Measurements from ENCODE around the gene TMEM200A. TPM values are rescaled to one million over a fixed set of nuclear protein-coding genes. Genes with fewer than 3 reads are reported as not detected.

The TMEM200A gene
- total and polyA plus RNA-seq, 2 of the 8 experiments (the other 6 are each of a cell fraction or from before 2014, with no cell fraction given) = 6.2 to 13.9 TPM

- Histone ChIP-seq H2BK12ac (ENCODE audit: low read depth, low read length) (no peak overlapping the region), H3K4me1 (replicated peaks in 1 of 4; ENCODE audit: control insufficient read depth in 3 of 4, insufficient read depth in 4 of 4, low read length in 3 of 4) (peaks cover 2 to 5% (median 5%) of the 10 kb centered on the region in 4 experiments; a peak in 6 of 7 replicates), H3K14ac (ENCODE audit: insufficient read length) (no peak overlapping the region), H3K27ac (ENCODE audit: low read depth, low read length) (no peak overlapping the region), H2AFZ (ENCODE audit: low read length) (no peak overlapping the region), H3K4ac (replicated peaks; ENCODE audit: insufficient read length, low read depth, low read length) (no peak overlapping the region), H3K4me3 (ENCODE audit: extremely low read depth in 1 of 4, insufficient read depth in 2 of 4, low read depth in 3 of 4, low read length in 4 of 4) (no peak overlapping the region), H3K79me2 (ENCODE audit: control insufficient read depth in 1 of 2, insufficient read depth in 2 of 2, low read length in 2 of 2) (no peaks in the 10 kb centered on the region), H3K23ac (ENCODE audit: insufficient read length) (no peak overlapping the region), H3K4me2 (ENCODE audit: insufficient read depth in 1 of 2, low read depth in 2 of 2, low read length in 2 of 2) (no peak overlapping the region), H2BK5ac (ENCODE audit: low read depth, low read length) (no peak overlapping the region), H2BK20ac (ENCODE audit: low read length) (no peak overlapping the region), H2AK5ac (ENCODE audit: low read depth, low read length) (no peak overlapping the region), H3K9ac (replicated peaks in 1 of 4; ENCODE audit: extremely low read depth in 1 of 4, low read depth in 3 of 4, low read length in 3 of 4) (no peak overlapping the region), H2BK120ac (replicated peaks; ENCODE audit: low read depth, low read length) (no peak overlapping the region), H3K27me3 (replicated peaks in 1 of 4; ENCODE audit: control insufficient read depth in 3 of 4, extremely low read depth in 1 of 4, insufficient read depth in 3 of 4, low read length in 3 of 4) (no peaks in the 10 kb centered on the region), H2BK15ac (ENCODE audit: low read length) (no peak overlapping the region), H3K23me2 (ENCODE audit: low read depth, low read length) (no peaks in the 10 kb centered on the region), H4K8ac (ENCODE audit: extremely low read depth, insufficient read depth, low read length) (no peak overlapping the region), H3K36me3 (ENCODE audit: control insufficient read depth in 2 of 4, insufficient read depth in 4 of 4, low read length in 3 of 4) (no peaks in the 10 kb centered on the region; a peak in 3 of 8 replicates), H3K9me3 (ENCODE audit: insufficient read depth in 2 of 2, low read depth in 1 of 2, low read length in 1 of 2) (no peaks in the 10 kb centered on the region), H4K20me1 (replicated peaks in 1 of 2; ENCODE audit: control insufficient read depth in 1 of 2, insufficient read depth in 2 of 2, low read length in 2 of 2) (peaks cover 0 to 2% of the 10 kb centered on the region in 2 experiments), H3K79me1 (ENCODE audit: low read depth, low read length) (no peaks in the 10 kb centered on the region), H4K91ac (replicated peaks; ENCODE audit: insufficient read length, low read length) (no peak overlapping the region), H4K5ac (ENCODE audit: insufficient read length, low read depth, low read length) (no peak overlapping the region), H3K18ac (ENCODE audit: extremely low read depth, low read length) (no peak overlapping the region), H3K56ac (replicated peaks; ENCODE audit: insufficient read length, low read depth, low read length) (no peak overlapping the region)
- POLR2A ChIA-PET (ENCODE audit: partially characterized antibody) = no interaction called here
- 71% methylated on average over 3 of the region's 3 CpGs; no CpG with 5 or more reads in 1 of the 2 experiments for WGBS, 2 experiments (ENCODE audit: extremely low coverage in 1 of 2, insufficient coverage in 1 of 2, insufficient read length in 1 of 2, insufficient replicate concordance in 2 of 2, low coverage in 1 of 2, low lambda C conversion rate in 2 of 2, missing lambda C conversion rate in 1 of 2)
- DNase-seq (ENCODE audit: low read depth in 1 of 2, low spot score in 2 of 2) (no peak), FAIRE-seq (no peak)
- CTCF ChIA-PET (ENCODE audit: partially characterized antibody) = interaction anchor here (0.8 kb wide), 2 partner anchors 24 to 168 kb away, joined by 3 read pairs; no protein-coding TSS in a partner anchor
- TF ChIP-seq RBBP5 (IDR thresholded peaks at IDR 0.05; ENCODE audit: borderline replicate concordance, low read depth, low read length) (no peak), JUN (IDR thresholded peaks at IDR 0.05; ENCODE audit: low read depth, low read length) (no peak), BACH1 (IDR thresholded peaks at IDR 0.05; ENCODE audit: low read length) (no peak), SP4 (IDR thresholded peaks at IDR 0.05; ENCODE audit: low read length) (no peak), E2F6 (IDR thresholded peaks at IDR 0.05) (no peak), KDM1A (IDR thresholded peaks at IDR 0.05; ENCODE audit: borderline replicate concordance, low read length) (no peak), USF2 (IDR thresholded peaks at IDR 0.05; ENCODE audit: low read length) (no peak), CTCF (IDR thresholded peaks at IDR 0.05; ENCODE audit: control extremely low read depth in 1 of 3, insufficient read depth in 1 of 3, low read depth in 1 of 3, low read length in 3 of 3) (no peak), EP300 (IDR thresholded peaks at IDR 0.05; ENCODE audit: borderline replicate concordance in 1 of 2, low read depth in 2 of 2, low read length in 2 of 2) (no peak), CBX5 (IDR thresholded peaks at IDR 0.05; ENCODE audit: low read depth, low read length) (no peak)
Observed at GRCh38 chr6:130390890-130391289, 25.1 kb downstream of the TMEM200A start.
